Measurements from ENCODE around the gene CHRNB1. TPM values are rescaled to one million over a fixed set of nuclear protein-coding genes. Genes with fewer than 3 reads are reported as not detected.

Gene CHRNB1
- total RNA-seq, 1 donor from 2014 or later, result 27.9 TPM

- no peak for DNase-seq
These were observed 30.0 kb upstream of the CHRNB1 start for GRCh38 chr17:7414837-7415236.

DNA sequence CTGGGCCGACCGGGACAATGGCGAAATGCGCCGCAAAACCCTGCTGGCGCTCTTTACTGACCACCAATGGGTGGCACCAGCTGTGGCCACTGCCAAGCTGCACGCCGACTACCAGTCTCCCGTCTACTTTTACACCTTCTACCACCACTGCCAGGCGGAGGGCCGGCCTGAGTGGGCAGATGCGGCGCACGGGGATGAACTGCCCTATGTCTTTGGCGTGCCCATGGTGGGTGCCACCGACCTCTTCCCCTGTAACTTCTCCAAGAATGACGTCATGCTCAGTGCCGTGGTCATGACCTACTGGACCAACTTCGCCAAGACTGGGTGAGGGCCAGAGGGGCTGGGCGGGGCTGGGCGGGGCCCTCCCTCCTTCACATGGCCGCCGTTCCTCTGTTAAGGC, 29.1 kb upstream of the CHRNB1 start:
- DNase-seq, result no peak

DNA sequence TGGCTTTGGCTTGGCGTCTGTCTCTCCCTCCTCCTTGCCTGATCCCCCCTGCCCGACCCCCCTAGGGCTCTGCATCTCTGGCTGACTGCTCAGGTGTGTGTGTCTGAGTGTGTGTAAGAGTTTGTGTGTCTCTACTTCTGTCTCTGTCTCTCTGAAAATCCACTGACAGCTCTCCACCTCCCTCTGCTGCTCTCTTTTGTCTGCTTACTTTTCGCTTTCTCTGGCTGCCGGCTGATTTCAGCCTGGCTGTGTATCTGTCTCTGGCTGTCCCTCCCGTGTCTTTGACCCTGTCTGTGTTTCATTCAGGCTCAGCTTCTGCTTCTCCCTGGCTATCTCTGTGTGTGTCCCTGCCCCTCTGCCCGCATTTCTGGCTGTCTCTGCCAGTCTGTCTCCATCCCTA, 28.5 kb upstream of the CHRNB1 start:
- DNase-seq, result no peak

DNA sequence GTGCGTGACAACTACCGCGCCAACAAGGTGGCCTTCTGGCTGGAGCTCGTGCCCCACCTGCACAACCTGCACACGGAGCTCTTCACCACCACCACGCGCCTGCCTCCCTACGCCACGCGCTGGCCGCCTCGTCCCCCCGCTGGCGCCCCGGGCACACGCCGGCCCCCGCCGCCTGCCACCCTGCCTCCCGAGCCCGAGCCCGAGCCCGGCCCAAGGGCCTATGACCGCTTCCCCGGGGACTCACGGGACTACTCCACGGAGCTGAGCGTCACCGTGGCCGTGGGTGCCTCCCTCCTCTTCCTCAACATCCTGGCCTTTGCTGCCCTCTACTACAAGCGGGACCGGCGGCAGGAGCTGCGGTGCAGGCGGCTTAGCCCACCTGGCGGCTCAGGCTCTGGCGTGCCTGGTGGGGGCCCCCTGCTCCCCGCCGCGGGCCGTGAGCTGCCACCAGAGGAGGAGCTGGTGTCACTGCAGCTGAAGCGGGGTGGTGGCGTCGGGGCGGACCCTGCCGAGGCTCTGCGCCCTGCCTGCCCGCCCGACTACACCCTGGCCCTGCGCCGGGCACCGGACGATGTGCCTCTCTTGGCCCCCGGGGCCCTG, 27.7 kb upstream of the CHRNB1 start:
- DNase-seq, result no peak

- no peak for DNase-seq
These were observed 26.2 kb upstream of the CHRNB1 start for GRCh38 chr17:7418472-7419152.

- DNase-seq, result no peak
These were observed 24.8 kb upstream of the CHRNB1 start, which contains the start of gene SPEM1 for GRCh38 chr17:7419819-7420610. SPEM1 (plus strand) TSS chr17:7420324; CDS start chr17:7420385, 61 bp downstream.

GRCh38 chr17:7421186-7421585, 23.7 kb upstream of the CHRNB1 start:
- DNase-seq, result no peak

GRCh38 chr17:7423679-7424078, 21.2 kb upstream of the CHRNB1 start:
- peak; percentile 50 for DNase-seq

GRCh38 chr17:7425316-7425715, 19.5 kb upstream of the CHRNB1 start, which contains the start of gene SPEM2:
SPEM2 (plus strand) TSS chr17:7425616; CDS start chr17:7425689, 73 bp downstream.
- DNase-seq, result no peak

DNA sequence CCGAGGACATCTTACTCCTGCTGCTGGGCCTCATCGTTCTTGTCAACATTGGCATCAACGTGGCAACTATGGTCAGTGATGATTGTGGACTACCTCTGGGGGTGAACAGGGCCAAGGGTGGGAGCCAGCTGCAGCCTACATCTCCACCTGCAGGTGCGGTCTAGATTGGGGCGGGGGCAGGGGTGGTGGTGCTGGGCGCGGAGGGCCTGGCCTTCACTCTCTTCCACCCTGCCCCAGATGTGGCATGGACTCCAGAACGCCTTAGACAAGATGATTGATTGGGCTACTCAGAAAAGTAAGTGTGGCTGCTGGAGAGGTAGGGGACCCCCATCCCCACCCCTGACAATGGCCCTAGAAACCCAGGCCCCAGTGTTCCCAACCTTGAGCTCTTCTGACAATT, 19.1 kb upstream of the CHRNB1 start:
- DNase-seq, result no peak

GRCh38 chr17:7426203-7426863, 18.5 kb upstream of the CHRNB1 start:
- DNase-seq, result no peak

DNA sequence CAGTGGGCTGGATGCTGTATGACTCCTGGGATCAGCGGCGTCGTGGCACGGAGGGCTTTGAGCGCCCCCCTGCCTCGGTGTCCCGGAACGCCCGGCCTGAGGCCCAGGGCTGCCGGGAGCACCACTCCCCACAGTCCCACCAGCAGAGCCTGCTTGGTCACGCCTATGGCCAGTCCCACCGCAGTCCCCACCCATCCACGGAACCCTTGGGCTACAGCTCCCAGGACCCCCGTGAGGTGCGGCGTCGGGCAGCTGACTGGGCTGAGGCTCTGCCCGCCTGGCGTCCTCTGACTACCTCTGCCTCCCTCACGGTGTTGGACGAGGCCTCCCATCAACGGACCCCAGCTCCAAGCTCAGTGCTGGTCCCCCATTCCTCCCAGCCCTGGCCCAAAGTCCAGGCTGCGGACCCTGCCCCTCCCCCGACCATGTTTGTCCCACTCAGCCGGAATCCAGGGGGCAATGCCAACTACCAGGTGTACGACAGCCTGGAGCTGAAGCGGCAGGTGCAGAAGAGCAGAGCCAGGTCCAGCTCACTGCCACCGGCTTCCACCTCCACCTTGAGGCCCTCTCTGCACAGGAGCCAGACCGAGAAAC, 17.9 kb upstream of the CHRNB1 start:
- DNase-seq, result no peak

DNA sequence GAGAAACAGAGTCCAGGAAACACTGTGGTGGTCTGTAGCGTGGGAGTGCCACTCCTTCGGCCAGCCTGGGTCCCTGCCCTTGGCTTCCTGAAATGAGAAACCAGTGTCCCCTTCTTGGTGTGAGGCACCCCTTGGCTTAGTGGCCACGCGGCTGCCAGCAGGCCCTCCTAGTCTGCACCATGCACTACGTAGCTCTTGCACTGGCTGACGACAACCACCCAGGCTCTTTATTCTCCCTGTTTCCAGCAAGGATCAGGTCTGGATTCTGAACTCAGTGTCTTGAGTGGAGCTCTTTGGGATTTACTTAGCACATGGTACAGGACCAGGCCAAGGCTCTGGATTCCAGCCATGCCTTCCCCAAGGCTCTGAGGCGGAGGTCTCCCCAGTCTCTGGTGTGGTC, 17.3 kb upstream of the CHRNB1 start:
- no peak for DNase-seq

GRCh38 chr17:7428557-7428956, 16.3 kb upstream of the CHRNB1 start, which contains the start of gene SPEM3:
SPEM3 (plus strand) TSS chr17:7428857; CDS start chr17:7428903, 46 bp downstream.
- no peak for DNase-seq

- DNase-seq, result no peak
These were observed 15.1 kb upstream of the CHRNB1 start for GRCh38 chr17:7429722-7430121.

- DNase-seq, result no peak
These were observed 13.6 kb upstream of the CHRNB1 start for GRCh38 chr17:7431231-7431630.

- no peak for DNase-seq
These were observed 12.6 kb upstream of the CHRNB1 start for GRCh38 chr17:7432296-7432695.

GRCh38 chr17:7435676-7436555, 8.9 kb upstream of the CHRNB1 start:
- DNase-seq, result peak; percentile 51

- peak; percentile 85 for DNase-seq
These were observed 8.1 kb upstream of the CHRNB1 start for GRCh38 chr17:7436556-7437368.

GRCh38 chr17:7437369-7437863, 7.4 kb upstream of the CHRNB1 start:
- DNase-seq, result no peak

Data from tongue (tissue), 2 donors.